ENCODE results near the gene TRPM6. TPM values are rescaled to one million over a fixed set of nuclear protein-coding genes. Genes with fewer than 3 reads are reported as not detected.
"Not testable (repeated sequence)": the region's sequence is repeated elsewhere in the genome, so short reads cannot be mapped to it uniquely, and the experiment has no call there.

The TRPM6 gene
- total RNA-seq, 6 experiments from 2014 or later, result not detected

DNA sequence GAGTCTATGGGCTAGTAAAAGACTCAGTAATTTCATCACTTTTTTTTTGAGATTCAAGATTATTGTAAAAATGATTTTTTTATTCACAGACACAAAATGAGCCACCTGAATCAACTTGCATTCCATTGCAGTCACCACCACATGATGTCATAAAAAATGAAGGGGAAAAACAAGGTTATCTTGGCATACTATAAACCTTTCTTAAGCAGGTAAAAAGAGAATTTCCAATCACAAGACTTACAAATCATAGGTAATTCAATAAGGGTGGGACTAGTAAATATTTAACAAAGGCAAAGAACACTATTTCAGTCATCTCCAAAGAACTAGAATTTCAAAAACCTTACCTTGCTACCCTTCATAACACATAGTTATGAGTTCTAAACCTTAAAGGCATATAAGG lies 30.7 kb downstream of the TRPM6 start:
- Mint-ChIP-seq H3K4me3 (no peak overlapping the region), H3K36me3 (ENCODE audit: low read depth) (no peaks in the 10 kb centered on the region), H3K9me3 (no peaks in the 10 kb centered on the region), H3K27ac (no peak overlapping the region), H3K27me3 (ENCODE audit: insufficient read depth) (peaks cover 1% of the 10 kb centered on the region; the same call in 1 of the 2 replicates), H3K4me1 (ENCODE audit: low read depth) (0 out of 2 replicates have a peak, but pooled peaks cover 4% of the 10 kb centered on the region)
- DNase-seq, result no peak
- no peak for TF ChIP-seq CTCF (IDR thresholded peaks at IDR 0.05)

DNA sequence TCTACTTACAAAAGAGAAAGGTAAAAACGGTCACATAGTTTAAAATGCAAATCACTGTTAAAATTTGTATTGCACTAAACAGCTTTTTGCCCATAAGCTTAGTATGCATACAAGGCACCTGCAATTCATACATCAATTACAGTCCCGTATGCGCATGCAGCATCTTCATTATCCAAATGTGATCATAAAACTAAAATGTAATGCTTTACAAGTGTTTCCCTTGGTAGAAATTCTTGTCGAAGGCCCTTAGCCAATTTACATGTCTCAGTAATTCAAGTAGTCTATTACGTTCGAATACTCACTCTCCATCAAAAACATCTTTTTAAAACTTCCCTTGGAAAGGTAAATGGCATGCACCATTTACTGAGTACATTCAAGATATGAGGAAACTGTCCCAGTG lies 32.6 kb downstream of the TRPM6 start:
- Mint-ChIP-seq H3K4me1 (ENCODE audit: low read depth) (0 out of 2 replicates have a peak, but pooled peaks cover 4% of the 10 kb centered on the region), H3K27ac (no peak overlapping the region)

GRCh38 chr9:74853024-74853423 lies 34.7 kb downstream of the TRPM6 start:
- H3K4me1 Mint-ChIP-seq (ENCODE audit: low read depth); H3K36me3 Mint-ChIP-seq (ENCODE audit: low read depth); H3K9me3 Mint-ChIP-seq; DNase-seq; H3K4me3 Mint-ChIP-seq; H3K27ac Mint-ChIP-seq; H3K27me3 Mint-ChIP-seq (ENCODE audit: insufficient read depth): not testable (repeated sequence)

More for the DNA sequence above, 32.6 kb downstream of the TRPM6 start:
- DNase-seq, result no peak
- Mint-ChIP-seq H3K9me3 (no peaks in the 10 kb centered on the region), H3K27me3 (ENCODE audit: insufficient read depth) (no peaks in the 10 kb centered on the region), H3K4me3 (no peak overlapping the region), H3K36me3 (ENCODE audit: low read depth) (no peaks in the 10 kb centered on the region)
- no peak for TF ChIP-seq CTCF (IDR thresholded peaks at IDR 0.05)

DNA sequence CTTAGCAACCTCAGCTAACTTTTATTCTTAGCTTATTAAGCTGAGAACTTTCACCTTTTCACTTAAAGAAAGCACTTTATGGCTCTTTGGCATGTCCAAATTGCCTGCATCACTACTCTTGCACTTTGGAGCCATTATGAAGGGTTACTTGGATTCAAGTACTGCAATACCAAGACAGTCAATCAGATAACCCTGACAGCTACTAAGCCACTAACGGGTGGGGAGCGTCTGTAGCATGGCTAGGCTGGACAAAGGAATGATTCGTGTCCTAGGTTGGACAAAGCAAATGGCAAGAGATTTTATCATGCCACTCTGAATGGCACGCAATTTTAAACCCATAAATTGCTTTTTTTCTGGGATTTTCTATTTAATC lies 39.6 kb downstream of the TRPM6 start:
- H3K4me3 Mint-ChIP-seq, result no peak overlapping the region
- H3K27ac Mint-ChIP-seq, result no peak overlapping the region
- no peak for DNase-seq
- H3K9me3 Mint-ChIP-seq, result no peaks in the 10 kb centered on the region
- no peaks in the 10 kb centered on the region for H3K36me3 Mint-ChIP-seq (ENCODE audit: low read depth)
- H3K4me1 Mint-ChIP-seq (ENCODE audit: low read depth), result peaks cover 13% of the 10 kb centered on the region
- no peak for TF ChIP-seq CTCF (IDR thresholded peaks at IDR 0.05)
- H3K27me3 Mint-ChIP-seq (ENCODE audit: insufficient read depth), result peaks cover 1% of the 10 kb centered on the region

DNA sequence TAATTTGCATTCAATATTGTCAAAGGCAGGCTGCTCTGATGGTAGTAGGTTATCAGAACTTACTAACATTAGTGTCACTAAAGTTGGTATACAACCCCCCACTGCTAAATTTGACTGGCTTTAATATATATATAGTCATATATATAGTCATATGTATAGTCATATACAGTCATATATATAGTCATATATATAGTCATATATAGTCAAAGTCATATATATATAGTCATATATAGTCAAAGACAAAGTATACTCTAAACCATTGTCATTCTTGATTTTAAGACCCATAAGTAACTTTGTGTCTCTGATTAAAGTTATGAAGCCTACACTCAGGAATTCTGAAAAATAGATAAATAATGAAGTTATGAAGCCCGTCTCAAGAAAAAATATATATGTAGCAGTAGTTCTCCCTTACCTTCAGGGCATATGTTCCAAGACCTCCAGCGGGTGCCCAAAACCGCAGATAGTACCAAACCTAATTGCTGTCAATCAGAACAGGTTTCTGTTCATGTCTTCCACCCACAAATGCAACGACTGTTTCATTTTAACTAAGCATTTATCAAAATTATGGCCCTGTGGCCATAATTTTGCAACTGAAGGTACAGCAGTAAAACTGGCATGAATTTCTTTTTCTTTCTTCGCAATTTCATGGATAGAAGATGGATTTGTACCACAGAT lies 40.1 kb downstream of the TRPM6 start:
- Mint-ChIP-seq H3K36me3 (ENCODE audit: low read depth) (no peaks in the 10 kb centered on the region), H3K27ac (no peak overlapping the region)

More for the DNA sequence above, 40.1 kb downstream of the TRPM6 start:
- Mint-ChIP-seq H3K9me3 (no peaks in the 10 kb centered on the region), H3K4me3 (no peak overlapping the region), H3K4me1 (ENCODE audit: low read depth) (peaks cover 13% of the 10 kb centered on the region), H3K27me3 (ENCODE audit: insufficient read depth) (peaks cover 1% of the 10 kb centered on the region)
- no peak for TF ChIP-seq CTCF (IDR thresholded peaks at IDR 0.05)
- DNase-seq, result no peak
